ENCODE measurements around the gene SRPK1. TPM values are rescaled to one million over a fixed set of nuclear protein-coding genes. Genes with fewer than 3 reads are reported as not detected.

SRPK1 gene
- total and polyA plus RNA-seq, 2 of the 13 experiments (the other 11 are each of a cell fraction or from before 2014, with no cell fraction given): 56.4 to 142 TPM

- peak; percentile 63 for TF ChIP-seq HNF4G (IDR thresholded peaks at IDR 0.05; ENCODE audit: borderline replicate concordance, low read depth, low read length)
- TF ChIP-seq HNF4G (CRISPR knock-in tag; IDR thresholded peaks at IDR 0.05; ENCODE audit: borderline replicate concordance, low read depth): no peak
- TF ChIP-seq PHB2 (IDR thresholded peaks at IDR 0.05; ENCODE audit: partially characterized antibody): no peak
- no peak for TF ChIP-seq KLF16 (CRISPR knock-in tag; IDR thresholded peaks at IDR 0.05)
- TF ChIP-seq ZNF335 (CRISPR knock-in tag; IDR thresholded peaks at IDR 0.05): peak; percentile 64; the same call in 1 of the 2 replicates
- TF ChIP-seq ZNF770 (CRISPR knock-in tag; IDR thresholded peaks at IDR 0.05): peak; percentile 91
- no peak for TF ChIP-seq LCORL (IDR thresholded peaks at IDR 0.05)
- peak; percentile 53; the same call in 1 of the 2 replicates for TF ChIP-seq LCORL (CRISPR knock-in tag; IDR thresholded peaks at IDR 0.05)
- 0 out of 2 replicates have a peak, but pooled peaks have one; percentile 16 for TF ChIP-seq TFDP2 (CRISPR knock-in tag; IDR thresholded peaks at IDR 0.05)
- 0 out of 2 replicates have a peak, but pooled peaks have one; percentile 14 for TF ChIP-seq ZBTB25 (CRISPR knock-in tag; IDR thresholded peaks at IDR 0.05)
- peak; percentile 30; the same call in 1 of the 2 replicates for TF ChIP-seq HMG20A (CRISPR knock-in tag; IDR thresholded peaks at IDR 0.05; ENCODE audit: borderline replicate concordance)
- peak; percentile 39; the same call in 1 of the 2 replicates for TF ChIP-seq SALL1 (CRISPR knock-in tag; IDR thresholded peaks at IDR 0.05)
- no peak for TF ChIP-seq CAMTA2 (CRISPR knock-in tag; IDR thresholded peaks at IDR 0.05; ENCODE audit: borderline replicate concordance)
- TF ChIP-seq GATAD2A (CRISPR knock-in tag; IDR thresholded peaks at IDR 0.05): 0 out of 2 replicates have a peak, but pooled peaks have one; percentile 22
- TF ChIP-seq CBX1 (IDR thresholded peaks at IDR 0.05; ENCODE audit: low read depth): no peak
- no peak for TF ChIP-seq FOXJ3 (CRISPR knock-in tag; IDR thresholded peaks at IDR 0.05; ENCODE audit: borderline replicate concordance)
- no peak for TF ChIP-seq STAT6 (CRISPR knock-in tag; IDR thresholded peaks at IDR 0.05; ENCODE audit: borderline replicate concordance)
- TF ChIP-seq THRA (CRISPR knock-in tag; IDR thresholded peaks at IDR 0.05; ENCODE audit: borderline replicate concordance): 0 out of 2 replicates have a peak, but pooled peaks have one; percentile 10
- no peak for TF ChIP-seq ZNF891 (CRISPR knock-in tag; IDR thresholded peaks at IDR 0.05)
- no peak for TF ChIP-seq HES4 (CRISPR knock-in tag; IDR thresholded peaks at IDR 0.05; ENCODE audit: borderline replicate concordance)
- TF ChIP-seq ZNF317 (CRISPR knock-in tag; IDR thresholded peaks at IDR 0.05): peak; percentile 72; the same call in 1 of the 2 replicates
- no peak for TF ChIP-seq CHCHD3 (CRISPR knock-in tag; IDR thresholded peaks at IDR 0.05)
- no peak for TF ChIP-seq ZNF644 (CRISPR knock-in tag; IDR thresholded peaks at IDR 0.05; ENCODE audit: low read depth)
- TF ChIP-seq ZNF629 (CRISPR knock-in tag; conservative IDR thresholded peaks at IDR 0.05): no peak
Observed at GRCh38 chr6:35922139-35922554, 1.2 kb upstream of the SRPK1 start (continued).

Measured in HepG2 (cell line).